T-helper 22 cell (primary cell): Measurements from ENCODE around the gene CKB.
"Not testable (repeated sequence)": the region's sequence is repeated elsewhere in the genome, so short reads cannot be mapped to it uniquely, and the experiment has no call there.

ENCODE experiments used
- DNase-seq: peaks from one replicate; pipeline ENCODE4 v3.0.0-alpha.2; 2020; ENCODE audit warnings: low read depth

CKB gene

DNA sequence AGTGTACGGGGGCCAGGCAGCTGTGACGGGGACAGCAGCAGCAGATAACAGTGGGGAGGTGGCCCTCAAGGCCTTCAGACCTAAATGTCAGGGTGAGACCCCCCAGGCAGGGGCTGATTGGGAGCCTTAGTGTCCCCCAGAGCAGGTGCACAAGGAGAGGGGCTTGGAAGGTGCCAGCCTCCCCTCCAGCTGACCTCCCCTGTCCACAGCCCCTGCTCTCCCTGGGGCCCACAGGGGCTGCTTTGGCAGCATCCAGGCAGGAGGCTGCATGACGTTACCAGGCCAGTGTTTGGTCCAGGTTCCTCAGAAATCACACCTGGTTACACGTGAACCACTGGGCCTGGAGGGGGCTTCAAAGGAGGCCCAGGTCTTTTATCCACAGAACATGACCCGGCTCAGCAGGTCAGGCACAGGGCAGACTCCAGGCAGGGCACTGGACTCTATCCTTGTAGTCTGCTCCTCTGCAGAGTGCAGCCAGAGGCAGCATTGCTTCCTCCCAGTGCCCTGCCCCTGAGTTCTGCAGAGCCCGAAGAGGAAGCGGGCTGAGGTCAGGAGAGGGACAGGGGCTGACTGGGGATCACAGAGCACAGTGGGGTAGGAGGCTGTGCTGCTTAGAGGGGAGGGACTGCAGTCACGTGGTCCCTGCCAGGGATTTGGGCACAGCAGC lies 3.8 kb upstream of the CKB start:
- DNase-seq: no peak

DNA sequence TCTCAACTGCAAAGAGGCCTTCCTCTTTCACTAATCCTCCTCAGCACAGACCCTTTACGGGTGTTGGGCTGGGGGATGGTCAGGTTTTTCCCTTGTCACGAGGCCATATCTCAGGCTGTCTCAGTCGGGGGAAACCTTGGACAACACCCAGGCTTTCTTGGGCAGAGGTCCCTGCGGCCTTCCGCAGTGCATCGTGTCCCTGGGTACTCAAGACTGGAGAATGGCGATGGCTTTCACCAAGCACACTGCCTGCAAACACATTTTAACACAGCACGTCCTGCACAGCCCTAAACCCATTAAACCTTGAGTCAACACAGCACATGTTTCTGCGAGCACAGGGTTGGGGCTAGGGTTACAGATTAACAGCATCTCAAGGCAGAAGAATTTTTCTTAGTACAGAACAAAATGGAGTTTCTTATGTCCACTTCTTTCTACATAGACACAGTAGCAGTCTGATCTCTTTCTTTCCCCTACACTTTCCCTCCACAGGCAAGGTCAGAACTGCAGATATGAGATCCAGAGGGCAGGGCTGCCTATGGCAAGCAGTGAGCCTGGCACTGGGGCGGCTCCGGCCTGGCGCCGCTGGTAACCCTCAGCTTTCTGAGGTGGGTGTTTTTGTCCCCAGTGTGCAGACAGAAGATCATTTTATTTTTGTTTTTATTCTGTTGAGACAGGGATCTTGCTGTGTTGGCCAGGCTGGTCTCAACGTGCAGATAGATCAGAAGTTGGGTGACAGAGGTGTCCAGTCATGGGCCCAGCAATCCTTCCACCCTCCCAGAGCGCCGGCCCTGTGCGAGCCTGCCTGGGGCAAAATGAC lies 3.0 kb upstream of the CKB start:
- not testable (repeated sequence) for DNase-seq

DNA sequence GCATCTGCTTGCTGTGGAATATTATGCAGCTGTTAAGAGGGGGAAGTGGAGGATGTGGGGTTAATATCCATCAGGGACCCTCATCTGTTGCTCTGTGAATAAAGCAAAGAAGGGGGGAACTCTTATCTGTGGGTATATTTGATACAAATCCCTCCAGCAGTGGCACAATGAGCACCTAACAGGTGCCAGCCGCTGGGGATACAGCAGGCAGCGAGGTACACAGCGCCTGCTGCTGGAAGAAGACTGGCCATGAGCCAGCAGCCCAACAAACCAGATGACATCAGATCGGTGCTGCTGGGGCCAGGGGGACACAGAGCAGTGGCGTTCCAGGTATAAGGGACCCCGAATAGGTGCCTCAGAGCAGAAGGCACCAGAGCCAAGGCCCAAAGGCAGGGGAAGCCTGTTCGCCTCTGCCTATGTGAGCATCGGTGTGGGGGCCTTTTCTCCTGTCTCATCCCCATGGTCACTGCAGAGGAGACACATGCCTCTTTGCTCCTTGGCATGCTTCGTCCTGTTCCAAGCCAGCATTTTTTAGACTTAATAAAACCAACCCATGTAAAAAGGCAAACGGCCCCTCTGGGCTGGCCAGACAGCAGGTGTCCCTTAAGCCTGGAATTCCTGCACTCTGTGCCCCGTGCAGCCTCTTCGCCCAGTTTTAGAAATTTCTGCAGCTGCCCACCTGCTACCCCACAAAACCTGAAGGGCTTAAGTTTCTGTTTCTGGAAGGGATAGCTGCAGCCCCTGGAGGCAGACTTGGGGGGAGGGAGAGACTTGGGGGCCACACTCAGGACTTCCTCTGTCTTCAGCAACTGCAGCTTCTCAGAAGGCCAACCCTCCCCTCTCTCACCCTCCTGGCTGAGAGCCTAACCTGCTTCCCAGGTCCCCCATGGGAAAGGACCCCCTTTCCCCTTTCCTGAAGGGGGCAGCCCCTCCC lies 1.6 kb upstream of the CKB start:
- no peak for DNase-seq

DNA sequence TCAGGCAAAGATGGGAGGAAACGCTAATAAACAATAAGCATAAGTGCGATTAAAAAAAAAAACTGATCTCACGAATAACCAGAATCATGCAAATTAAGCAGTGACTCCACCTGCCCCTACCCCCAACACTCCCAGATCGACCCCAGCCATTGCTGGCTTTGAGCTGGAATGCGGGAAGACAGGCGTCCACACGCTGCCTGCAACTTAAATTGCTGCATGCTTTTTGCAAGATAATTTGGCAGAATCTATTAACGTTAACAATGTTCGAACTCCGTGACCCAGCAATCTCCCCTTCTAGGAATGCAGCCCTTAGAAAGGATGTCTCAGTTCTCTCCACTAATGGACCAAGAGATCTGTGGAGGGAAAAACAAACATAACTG lies 935 bp upstream of the CKB start:
- DNase-seq: no peak

DNA sequence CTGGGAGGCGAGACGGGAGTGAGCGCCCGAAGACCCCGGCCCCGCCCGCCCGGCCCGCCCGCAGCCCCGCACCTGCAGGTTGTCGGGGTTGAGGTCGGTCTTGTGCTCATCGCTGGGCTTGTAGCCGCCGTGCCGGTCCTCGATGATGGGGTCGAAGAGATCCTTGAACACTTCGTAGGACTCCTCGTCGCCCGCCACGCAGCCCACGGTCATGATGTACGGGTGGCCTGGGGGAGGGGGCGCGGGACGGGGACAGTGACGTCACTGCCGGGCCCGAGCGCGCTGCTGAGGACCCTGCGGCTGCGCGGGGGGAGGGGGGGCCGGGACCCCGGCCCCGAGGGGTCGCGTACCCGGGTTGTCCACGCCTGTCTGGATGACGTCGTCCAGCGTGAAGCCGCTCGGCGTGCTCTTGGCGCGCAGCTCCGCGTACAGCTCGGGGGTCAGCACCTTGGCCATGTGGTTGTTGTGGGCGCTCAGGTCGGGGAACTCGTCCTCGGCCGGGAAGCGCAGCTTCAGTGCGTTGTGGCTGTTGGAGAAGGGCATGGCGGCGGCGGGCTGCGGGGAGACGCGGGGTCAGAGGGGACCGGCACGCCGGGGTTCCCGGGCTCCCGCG lies 573 bp downstream of the CKB start:
- DNase-seq: no peak

DNA sequence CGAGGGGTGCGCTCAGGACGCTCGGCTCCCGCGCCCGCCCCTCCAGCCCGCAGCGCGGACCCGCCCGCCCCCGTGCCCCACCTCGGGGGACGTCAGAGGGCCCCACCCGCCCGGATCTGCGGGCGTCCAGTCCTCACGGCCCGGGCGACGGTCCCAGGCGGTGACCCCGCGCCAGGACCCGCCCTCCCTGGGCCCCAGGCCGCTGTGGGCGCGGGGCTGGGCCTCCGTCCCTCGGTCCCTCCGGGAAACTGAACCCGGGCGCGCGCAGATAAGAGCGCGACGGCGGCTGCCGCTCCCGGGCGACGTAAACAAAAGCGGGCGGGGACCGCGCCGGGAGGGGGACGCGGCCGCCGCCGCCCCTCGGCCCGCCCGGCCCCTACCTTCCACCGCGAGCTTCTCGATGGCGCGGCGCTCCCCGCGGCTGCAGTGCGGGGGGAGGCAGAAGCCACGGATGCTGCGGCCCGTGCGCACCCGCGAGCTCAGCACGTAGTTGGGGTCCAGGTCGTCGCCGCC lies 1.1 kb downstream of the CKB start:
- DNase-seq: no peak

DNA sequence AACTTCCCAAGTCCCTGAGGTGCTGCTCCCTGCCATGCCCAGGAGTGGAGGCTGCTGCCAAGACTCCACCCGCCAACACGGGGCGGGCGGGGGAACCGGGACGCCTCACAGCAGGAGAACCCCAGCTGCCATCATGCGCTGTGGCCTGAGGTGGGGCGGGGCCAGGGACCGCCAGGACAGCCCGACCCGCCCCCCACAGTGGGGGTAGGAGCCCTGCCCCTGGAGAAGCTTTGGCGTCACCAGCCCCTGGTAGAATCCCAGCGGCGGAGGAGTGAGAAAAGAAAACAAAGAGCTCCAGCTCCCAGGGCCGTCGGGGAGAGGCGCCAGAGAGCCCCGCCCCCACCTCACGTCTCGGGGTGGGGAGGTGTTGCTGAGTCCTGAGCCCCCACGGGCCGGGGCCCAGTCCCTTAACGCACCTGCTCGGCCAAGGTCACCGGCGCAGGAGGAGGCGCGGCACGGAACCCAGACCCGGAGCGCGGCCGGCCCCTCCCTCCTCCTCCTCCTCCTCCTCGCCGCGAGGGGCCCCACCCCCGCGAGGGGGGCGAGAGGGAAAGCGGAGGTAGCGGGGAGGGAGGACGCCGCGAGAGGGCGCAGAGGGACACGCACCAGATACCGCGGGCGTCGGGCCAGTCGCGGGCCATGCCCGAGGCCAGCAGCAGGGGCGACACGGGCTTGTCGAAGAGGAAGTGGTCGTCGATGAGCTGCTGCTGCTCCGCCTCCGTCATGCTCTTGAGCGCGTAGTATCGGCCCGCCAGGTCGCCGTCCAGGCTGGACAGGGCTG lies 1.8 kb downstream of the CKB start:
- DNase-seq: peak; percentile 65

DNA sequence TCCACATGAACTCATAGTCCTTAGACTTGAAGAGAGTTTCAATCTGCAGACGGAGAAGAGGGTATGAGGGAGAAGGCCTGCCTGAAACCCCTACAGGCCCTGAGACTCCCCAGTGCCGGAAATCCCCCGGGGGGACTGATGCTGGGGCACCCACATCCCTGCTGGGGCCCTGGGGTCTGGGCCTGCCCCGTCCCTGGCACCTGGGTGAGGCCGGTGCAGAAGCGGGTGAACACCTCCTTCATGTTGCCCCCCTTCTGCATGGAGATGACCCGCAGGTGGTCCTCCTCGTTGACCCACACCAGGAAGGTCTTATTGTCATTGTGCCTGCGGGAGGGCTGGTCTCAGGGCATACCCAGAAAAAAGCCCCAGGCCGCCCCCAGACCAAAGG lies 2.4 kb downstream of the CKB start:
- no peak for DNase-seq

DNA sequence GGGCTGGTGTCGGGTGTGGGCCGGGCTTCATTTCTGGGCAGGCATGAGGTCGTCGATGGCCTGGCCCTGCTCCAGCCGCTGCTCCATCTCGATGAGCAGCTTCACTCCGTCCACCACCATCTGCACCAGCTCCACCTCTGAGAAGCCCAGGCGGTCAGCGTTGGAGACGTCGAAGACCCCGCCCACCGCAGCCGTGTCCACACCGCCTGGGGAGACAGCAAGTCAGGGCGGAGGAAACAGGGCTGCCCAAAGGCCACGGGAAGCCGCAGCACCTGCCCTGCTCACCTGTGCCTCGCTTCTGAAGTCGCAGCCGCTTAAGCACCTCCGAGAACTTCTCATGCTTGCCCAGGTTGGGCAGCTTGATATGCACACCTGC lies 2.8 kb downstream of the CKB start:
- DNase-seq: no peak

DNA sequence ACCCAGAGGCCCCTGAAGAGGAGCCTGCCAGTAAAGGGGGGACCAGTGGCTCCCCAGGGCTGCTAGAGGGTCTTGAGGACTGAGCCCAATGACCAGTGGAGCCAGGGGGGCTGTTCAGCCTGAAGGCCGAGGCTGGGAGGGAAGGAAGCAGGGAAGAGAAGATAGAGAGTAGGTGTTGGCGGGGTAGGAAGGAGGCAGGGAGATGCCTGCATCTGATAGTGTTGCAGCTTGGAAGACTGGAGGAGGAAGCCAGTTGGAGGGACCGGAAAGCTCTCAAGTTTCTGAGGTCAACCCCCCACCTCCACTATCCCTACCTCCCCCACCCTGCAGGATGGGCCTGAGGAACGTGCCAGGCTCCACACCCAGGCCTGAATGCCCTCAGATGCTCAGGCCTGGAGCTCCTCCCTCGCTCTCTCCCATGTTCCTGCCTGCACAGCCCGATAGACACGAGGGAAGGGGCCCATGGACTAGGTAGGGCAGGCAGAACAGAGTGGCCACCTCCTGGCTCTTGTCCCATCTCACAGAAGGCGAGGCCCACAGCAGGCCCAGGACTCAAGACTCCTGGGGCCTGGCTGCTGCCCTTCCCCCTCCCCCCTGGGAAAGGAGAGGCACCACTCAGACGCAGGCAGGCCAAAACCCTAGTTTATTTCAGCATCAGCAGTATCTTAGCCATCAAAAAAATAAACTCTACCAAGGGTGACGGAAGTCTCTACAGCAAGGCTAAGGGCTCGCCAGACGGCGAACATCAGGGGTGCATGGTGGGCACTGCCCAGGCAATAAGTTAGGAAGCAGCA lies 3.4 kb downstream of the CKB start:
- no peak for DNase-seq

DNA sequence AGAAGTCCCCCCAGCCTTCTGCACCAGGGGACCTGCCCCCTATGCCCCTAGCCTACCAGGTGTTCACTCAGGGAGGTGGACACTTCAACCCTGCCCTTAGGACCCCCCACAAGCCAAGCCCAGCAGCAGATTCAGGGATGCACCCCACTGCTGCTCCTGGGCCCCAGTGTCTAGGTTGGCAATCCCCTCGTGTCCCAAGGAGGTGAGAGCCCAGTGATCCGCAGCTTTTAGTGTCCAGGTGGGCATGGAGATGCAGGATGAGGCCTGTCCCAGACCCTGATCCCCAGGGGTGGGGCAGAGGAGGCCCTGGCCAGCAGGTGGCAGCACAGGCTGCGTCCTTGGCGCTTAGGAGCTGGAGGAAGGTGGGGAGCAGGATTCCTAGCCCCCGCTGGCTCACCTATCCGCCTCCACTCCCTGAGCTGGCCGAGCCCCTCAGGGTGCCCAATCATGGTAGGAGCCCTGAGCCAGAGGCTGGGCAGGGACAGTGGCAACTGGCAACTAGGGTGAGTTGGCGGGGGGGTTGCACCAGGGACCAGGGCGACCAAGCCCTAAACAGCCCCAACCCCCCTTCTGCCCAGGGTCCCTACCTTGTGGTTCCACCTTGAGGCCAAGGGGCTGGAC lies 4.1 kb downstream of the CKB start:
- DNase-seq: peak; percentile 20

DNA sequence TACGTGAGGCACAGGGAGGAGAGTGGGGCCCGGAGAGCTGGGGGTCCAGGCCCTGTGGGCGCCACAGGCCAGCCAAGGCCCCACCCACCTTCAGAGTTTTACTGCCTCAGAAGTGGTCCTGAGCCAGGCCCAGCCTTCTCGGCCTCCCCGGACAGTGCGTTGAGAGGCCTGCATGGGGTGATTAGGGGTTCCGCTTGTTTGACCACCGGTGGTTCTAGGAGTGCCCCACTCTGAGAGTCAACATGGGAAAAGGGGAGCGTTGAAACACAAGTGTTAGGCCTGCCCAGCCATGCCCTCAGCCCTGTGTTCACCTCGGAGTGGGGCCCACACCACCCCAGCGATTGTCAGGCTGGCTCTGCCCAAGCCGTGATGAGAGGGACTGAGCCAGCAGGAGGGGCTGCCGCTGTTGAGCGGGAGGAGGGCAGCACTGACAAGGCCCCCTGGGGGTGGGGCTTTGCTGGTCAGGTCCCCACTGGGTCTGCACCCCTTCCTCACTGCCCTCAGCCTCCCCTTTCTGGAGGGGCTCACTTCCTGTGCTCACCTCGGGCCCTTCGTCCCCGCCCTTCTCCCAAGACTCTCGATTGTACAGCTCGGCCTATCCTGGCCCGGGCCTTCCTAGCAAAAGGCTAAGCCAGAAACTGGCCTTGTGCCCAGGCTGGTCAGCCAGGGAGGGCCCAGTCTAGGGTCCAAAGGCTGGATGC lies 4.8 kb downstream of the CKB start:
- no peak for DNase-seq

DNA sequence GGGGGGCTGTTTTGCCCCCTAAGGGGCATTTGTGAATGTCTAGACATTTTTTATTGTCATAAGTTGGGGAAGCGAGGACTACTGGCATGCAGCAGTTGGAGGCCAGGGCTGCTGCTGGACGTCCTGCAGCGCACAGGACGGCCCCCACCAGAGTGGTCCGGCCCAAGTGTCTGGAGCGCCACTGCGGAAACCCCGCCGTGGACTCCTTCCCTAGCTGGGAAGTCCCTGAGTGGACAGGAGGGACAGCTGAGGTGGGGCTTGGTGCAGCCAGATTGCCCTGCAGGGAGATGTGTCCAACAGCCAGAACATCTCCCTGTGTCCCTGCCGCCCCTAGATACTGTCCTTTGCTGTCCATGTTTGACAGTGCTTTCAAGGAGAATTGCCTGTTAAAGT lies 5.5 kb downstream of the CKB start:
- no peak for DNase-seq

DNA sequence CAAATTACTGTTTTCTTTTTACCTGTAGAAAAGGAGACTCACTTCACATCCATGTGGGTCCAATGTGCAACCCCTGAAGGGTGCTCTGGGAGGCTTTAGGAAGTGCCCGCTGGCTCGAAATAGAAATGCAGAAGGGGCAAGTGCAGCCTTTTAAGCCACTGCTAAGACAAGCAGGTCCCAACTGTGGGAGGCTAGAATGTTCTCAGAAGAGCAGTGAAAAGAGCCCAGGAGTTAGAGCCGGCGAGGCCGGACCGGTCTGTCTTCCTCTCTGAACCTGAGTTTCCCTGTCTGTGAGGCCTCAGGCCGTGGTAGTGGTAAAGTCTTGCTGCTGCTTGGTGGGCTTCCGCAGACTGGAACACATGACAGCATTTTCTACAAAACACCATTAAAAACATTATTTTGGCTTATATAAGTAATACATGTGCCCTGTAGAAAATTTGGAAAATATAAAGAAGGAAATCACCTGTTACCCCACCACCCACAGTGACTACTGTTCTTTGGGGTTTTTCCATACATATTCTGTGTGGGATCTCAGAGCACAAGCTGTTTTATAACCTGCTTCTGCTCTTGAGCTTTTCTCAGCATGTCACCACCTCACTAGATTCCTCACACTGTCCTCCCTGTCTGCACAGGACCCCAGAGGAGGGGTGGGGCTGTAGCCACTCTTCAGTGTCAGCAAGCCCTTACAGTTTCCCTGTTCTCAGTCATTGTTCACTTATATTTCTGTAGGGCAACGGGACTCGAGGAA lies 6.0 kb downstream of the CKB start:
- no peak for DNase-seq

DNA sequence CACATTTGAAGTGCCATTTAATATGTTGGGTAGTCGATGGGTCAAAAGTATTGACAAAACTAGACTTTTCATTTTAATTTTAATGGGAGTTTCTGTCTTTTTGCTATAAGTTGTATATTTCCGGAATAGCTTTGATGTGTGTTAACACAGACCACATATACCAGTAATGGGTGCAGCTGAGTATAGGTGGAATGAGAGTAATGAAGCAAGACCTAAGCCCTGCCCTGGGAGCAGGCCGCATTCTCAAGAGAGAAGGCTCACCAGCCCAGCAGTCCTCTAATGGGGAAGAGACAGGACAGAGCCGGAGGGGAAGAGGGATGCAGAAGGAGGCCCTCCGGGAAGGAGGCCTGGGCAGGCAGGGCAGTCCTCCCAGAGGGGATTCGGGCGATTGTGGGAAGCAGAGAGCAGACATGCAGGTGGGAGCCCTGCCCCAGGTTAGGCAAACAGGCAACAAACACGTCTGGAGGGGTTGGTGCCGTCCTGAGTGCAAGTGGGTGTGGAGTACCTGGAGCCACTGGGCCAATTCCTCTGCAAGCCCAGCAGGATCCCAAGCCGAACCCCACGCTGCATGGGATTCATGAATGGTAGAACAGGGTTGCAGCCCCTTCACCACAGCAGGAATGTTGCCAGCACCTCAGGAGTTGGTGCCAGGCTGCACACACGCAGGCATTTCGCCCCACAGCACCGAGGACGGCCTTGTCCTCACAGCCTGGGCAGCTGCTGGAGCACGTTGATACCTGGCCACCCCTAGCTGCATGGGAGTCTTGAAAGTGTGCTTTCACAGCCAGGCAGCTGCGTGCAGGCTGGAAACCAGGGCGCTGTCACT lies 7.8 kb downstream of the CKB start:
- DNase-seq: no peak

DNA sequence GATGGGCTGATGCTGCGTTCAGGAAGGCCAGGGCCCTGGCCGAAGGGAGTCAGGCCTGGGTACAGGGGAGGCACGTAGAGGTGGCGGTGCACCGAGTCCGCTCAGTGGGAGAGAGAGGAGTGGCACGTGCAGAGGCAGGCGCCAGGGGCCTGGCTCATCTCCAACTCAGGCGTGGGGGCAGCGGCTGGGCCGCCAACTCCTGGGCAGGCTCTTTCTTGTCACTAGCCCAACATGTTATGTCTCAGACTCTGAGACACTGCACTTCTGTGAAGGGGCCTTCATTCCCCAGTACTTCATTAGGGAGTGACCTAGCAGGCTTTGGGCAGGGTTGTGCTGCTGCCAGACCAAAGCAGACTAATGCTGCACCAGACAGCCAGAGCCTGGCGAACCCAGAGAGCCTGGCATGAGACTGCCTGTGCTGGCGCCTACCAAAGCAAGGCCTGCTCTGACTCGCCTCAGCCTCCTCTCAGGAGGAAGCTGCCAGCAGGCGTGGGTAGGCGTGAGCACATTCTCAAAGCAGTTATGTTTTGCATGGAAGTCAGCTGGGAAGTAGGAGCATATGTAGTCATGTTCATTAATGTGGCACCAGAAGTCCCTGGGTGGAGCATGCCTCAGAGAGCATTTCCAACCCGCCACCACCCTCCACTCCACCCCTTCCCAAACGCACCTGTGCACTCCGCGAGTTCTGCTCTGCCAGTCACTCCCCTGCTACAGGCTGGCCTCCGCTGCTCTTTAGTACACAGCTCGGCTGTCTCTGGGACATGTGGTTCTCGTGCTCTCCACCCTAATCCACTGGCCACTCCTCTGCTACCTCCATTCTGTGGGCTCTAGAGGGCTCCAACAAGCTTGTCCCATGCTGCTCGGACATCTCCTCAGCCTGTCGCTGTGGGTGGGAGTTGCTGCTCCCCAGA lies 9.7 kb downstream of the CKB start:
- DNase-seq: no peak

DNA sequence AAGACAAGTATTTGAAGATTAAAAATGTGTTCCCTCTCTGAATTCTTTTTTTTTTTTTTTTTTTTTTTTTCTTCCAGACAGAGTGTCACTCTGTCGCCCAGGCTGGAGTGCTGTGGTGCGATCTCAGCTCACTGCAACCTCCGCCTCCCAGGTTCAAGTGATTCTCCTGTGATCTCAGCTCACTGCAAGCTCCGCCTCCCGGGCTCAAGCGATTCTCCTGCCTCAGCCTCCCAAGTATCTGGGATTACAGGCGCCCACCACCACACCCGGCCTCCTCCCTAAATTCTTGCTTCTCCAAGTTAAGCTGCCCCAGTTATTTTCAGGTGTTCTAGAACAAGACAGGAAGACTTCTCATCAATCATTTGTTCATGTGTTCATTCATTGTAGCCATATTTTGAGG lies 10.4 kb downstream of the CKB start:
- DNase-seq: not testable (repeated sequence)
